HT-29 (cell line): ENCODE results near the gene PLXDC1. TPM values are rescaled to one million over a fixed set of nuclear protein-coding genes. Genes with fewer than 3 reads are reported as not detected.

Experiments used
- DNase-seq: peaks from one replicate; pipeline ENCODE4 v3.0.0-alpha.2; 2015; ENCODE audit warnings: low spot score
- total RNA-seq: library from RNA; depleted of rRNA; stranded (reverse); fragments of >200 nt; shearing (Covaris generic); gene quantifications from 2 replicates; pipeline ENCODE4 v1.2.3, GENCODE V29; 2014

Gene PLXDC1
- total RNA-seq, 1 experiment from 2014 or later: not detected

GRCh38 chr17:39097537-39097936 lies 53.9 kb downstream of the PLXDC1 start:
- no peak for DNase-seq

- DNase-seq: no peak
Observed at GRCh38 chr17:39097150-39097519, 54.3 kb downstream of the PLXDC1 start.

- no peak for DNase-seq
Observed at GRCh38 chr17:39096508-39097149, 54.8 kb downstream of the PLXDC1 start.

- DNase-seq: no peak
Observed at GRCh38 chr17:39095309-39095686, 56.1 kb downstream of the PLXDC1 start.

DNA sequence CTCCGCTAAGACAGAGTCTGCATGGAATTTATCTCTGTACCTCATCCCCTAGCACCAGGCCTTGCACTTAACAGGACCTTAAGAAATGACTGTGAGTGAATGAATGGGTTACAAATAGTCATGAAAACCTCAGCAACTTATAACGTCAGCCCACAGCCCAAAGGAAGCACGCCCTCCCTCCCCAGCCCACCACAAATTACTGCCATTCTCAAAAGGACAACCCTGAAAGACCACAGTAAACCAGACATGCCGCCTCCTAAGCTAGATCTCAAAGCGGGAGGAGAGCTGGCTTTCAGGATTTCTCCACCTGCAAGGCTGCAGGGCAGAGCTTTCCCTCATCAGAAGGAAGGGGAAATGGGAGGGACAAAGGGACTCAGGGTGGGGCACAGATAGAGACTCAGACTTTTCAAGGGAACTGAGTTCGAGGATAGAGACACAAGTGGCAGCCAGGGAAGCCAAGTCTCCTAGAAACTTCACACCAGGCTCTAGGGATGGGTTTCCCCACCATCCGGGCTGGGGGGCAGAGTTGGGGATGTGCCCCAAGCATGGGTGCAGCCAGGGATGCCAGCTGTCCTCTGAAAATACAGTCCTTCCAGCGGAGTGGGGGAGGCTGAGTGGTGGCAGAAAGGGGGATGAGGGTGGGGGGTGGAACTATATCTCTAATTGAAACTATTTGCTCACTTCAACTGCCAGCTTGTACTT lies 56.7 kb downstream of the PLXDC1 start:
- DNase-seq: no peak

GRCh38 chr17:39092692-39093230 lies 58.7 kb downstream of the PLXDC1 start:
- no peak for DNase-seq

GRCh38 chr17:39090908-39091665 lies 60.4 kb downstream of the PLXDC1 start:
- no peak for DNase-seq

GRCh38 chr17:39090400-39090799 lies 61.0 kb downstream of the PLXDC1 start:
- DNase-seq: no peak

DNA sequence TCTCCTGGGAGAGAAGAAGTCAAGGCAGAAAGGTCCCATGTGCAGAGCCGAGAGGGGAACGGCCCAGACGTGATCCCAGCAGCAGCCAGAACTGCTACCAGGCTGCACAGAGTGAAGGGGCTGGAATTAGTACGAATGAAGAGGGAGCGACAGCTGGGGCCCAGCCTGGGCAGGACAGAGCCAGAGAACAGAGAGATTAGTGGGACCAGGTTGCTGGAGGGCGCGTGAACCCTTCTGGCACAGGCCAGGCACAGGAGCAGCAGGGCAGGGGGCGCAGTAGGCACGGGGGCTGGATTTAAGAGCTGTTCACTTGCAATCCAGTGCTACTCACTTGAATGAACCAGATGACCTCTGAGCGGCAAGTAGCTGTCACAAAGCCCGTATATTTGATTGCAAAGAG lies 66.9 kb downstream of the PLXDC1 start:
- DNase-seq: no peak

DNA sequence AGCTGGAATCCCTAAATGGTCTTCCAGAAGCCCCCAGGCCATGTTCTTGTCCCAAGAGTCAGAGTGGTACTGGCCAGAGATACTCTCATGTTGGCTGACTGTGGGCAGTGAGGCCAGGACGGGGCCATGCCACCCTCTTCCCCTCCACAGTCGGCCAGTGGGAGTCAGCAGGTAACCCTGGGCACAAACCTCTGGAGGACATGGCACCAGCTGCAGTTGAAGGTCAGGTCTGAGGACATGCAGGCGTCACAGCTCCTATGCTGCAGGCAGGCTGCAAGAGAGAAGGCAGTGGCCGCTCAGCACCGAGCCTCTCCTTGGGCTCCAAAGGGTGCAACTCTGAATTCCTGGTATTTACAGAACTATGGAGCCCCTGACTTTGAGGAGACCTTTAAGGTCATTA lies 68.2 kb downstream of the PLXDC1 start:
- DNase-seq: no peak

DNA sequence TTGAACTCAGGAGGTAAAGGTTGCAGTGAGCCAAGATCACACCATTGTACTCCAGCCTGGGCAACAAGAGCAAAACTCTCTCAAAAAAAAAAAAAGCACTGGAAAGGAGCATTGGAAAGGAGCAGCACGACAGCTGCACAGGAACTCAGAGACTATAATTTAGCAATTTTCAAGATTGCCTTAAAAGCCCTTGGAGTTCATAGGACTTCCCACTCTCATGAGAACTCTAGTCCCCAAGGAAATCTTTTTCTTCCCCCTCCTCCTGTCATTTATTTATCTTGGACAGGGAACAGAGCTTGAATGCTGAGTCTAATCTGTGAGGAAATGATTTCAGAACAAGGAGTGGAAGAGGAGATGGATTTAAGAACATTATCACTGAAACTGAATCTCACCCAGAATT lies 69.0 kb downstream of the PLXDC1 start:
- no peak for DNase-seq

DNA sequence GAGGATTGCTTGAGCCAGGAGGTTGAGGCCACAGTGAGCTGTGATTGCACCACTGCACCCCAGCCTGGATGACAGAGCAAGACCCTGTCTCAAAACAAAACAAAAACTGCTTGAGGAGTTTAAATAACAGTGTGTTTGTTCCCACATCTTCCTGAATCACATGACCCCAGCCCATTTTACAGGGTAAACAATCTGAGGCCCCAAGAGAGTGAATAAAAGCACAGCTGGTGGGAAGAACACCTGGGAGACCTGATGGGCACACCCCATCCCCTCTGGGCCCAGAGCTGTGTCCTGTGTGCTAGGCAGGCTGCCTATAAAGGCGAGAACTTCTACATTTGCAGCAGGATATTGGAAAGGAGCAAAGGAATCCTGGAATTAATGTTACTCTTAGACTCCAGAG lies 69.6 kb downstream of the PLXDC1 start:
- DNase-seq: no peak

GRCh38 chr17:39080421-39081078 lies 70.9 kb downstream of the PLXDC1 start:
- DNase-seq: no peak

DNA sequence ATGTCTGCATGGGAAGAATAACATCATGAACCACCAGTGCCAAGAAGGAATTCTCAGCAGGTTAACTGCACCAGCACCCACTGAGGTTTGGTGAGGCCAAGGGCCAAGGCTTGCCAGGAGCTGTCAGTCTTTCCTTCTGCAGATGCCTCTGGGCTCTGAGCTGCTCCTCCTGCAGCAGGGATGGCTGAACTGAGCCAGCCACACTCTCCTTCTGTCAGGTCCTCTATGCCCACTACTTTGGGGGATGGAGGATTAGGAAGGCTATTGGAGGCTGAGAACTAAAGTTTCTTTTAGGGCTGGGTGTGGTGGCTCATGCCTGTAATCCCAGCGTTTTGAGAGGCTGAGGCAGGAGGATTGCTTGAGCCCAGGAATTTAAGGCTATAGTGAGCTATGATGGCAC lies 71.6 kb downstream of the PLXDC1 start:
- DNase-seq: no peak

GRCh38 chr17:39077866-39078265 lies 73.6 kb downstream of the PLXDC1 start:
- no peak for DNase-seq

DNA sequence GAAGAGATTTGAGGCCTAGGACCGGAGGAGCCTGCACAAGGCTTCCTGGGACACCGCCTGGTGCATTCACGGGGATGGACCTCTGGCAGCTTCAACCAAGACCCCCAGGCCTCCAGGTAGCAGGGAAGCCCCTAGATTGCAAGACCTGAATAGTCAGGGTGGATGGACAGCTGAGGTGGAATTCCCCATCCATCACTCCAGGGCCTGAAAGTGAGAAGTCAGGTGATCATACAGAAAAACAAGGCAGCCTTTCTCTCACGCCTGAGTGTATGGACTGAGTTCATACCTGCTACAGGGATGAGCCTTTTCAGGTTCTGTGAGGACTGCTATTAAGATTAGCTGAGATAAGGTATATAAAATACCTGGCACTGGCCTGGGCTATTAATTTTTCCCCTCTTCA lies 74.2 kb downstream of the PLXDC1 start:
- no peak for DNase-seq

DNA sequence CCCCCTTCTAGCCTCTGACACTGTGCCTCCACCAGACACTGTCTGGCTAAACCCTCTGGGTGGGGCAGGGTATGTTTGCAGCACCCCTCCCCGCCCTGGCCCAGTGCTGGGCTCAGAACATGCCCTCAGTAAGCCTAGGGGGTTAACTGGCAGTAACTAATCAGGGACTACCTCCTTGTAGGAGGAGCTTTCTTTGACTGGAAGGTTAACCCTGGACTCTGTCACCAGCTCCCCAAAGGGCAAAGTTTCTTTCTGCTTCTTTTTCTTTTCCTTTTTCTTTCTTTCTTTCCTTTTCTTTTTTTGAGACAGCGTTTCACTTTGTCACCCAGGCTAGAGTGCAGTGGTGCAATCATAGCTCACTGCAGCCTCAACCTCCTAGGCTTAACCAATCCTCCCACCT lies 76.8 kb downstream of the PLXDC1 start:
- DNase-seq: no peak

- no peak for DNase-seq
Observed at GRCh38 chr17:39073916-39074315, 77.5 kb downstream of the PLXDC1 start.

GRCh38 chr17:39073353-39073752 lies 78.1 kb downstream of the PLXDC1 start:
- no peak for DNase-seq

GRCh38 chr17:39071573-39071972 lies 79.9 kb downstream of the PLXDC1 start:
- DNase-seq: no peak

- peak; percentile 48 for DNase-seq
Observed at GRCh38 chr17:39069114-39069756, 82.2 kb downstream of the PLXDC1 start.

GRCh38 chr17:39064819-39065218 lies 86.6 kb downstream of the PLXDC1 start:
- DNase-seq: no peak
